Panc1 (cell line): ENCODE results near the gene SNRK.

Source experiments
- CTCF ChIP-seq: fragments of 450-650 bp; IDR thresholded peaks from 2 replicates; pipeline ENCODE4 v1.5.1; 2017; ENCODE audit warnings: mild to moderate bottlenecking
- POLR2AphosphoS5 ChIP-seq: IDR thresholded peaks from 2 replicates; pipeline ENCODE4 v1.6.1; 2012; ENCODE audit warnings: mild to moderate bottlenecking, low read depth, low read length, moderate library complexity

DNA sequence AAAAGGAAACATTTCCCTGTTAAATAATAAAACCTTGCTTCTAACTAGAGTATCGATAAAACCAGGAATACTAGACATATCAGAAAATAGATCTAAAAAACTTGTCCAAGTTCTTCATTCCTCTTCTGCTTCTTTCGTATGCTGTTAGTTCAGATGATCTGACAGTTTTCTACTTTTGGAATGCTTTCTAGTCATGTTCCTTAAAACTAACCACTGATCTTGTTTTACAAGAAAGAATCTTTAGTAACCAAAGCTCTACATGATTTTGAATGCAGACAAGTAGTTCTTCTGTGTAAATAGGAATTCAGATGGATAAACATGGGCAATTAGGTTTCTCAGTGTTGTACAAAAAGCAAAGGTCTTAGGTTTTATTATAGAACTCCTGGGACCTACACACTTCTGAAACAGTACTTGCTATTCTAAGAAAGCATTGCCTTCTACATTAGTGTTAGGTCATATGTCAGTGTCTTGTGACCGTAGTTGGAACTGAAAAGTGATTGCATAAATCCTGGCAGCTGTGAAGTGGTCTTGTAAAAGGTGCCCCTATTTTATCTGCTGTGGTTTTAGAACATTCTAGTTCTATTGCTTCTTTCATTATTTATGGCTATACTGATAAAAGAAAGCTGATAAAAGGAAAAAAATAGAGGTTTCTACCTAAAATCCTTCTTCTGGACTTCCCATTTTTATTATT is 40.7 kb downstream of the SNRK start:
- no peak for TF ChIP-seq CTCF
- no peak for TF ChIP-seq POLR2AphosphoS5
